Measurements from ENCODE around the gene CCL7.

Gene CCL7

GRCh38 chr17:34291721-34292348, 21.8 kb downstream of the CCL7 start:
- DNase-seq = peak in 2 of 3 donors; percentile 60 to 66

GRCh38 chr17:34299027-34299426, 29.0 kb downstream of the CCL7 start:
- no peak for DNase-seq

- no peak for DNase-seq
Measured at GRCh38 chr17:34299956-34300577, 30.0 kb downstream of the CCL7 start.

- DNase-seq = peak; percentile 67 to 87 (median 78)
Measured at GRCh38 chr17:34300652-34301370, 30.8 kb downstream of the CCL7 start.

GRCh38 chr17:34301986-34302385, 32.0 kb downstream of the CCL7 start:
- DNase-seq = peak; percentile 32 to 35 (median 34)

GRCh38 chr17:34302636-34303035, 32.6 kb downstream of the CCL7 start:
- DNase-seq = peak; percentile 47 to 70 (median 50)

- no peak for DNase-seq
Measured at GRCh38 chr17:34303606-34304005, 33.6 kb downstream of the CCL7 start.

GRCh38 chr17:34305061-34305460, 35.0 kb downstream of the CCL7 start:
- no peak for DNase-seq

- no peak for DNase-seq
Measured at GRCh38 chr17:34305606-34306005, 35.6 kb downstream of the CCL7 start.

GRCh38 chr17:34306466-34306865, 36.4 kb downstream of the CCL7 start:
- peak; percentile 70 to 85 (median 78) for DNase-seq

- DNase-seq = peak; percentile 87 to 98 (median 95)
Measured at GRCh38 chr17:34307110-34307509, 37.1 kb downstream of the CCL7 start.

GRCh38 chr17:34308371-34308770, 38.4 kb downstream of the CCL7 start:
- peak; percentile 78 to 94 (median 89) for DNase-seq

- DNase-seq = no peak
Measured at GRCh38 chr17:34311291-34311690, 41.3 kb downstream of the CCL7 start.

- no peak for DNase-seq
Measured at GRCh38 chr17:34312080-34312479, 42.1 kb downstream of the CCL7 start.

- no peak for DNase-seq
Measured at GRCh38 chr17:34313164-34313563, 43.1 kb downstream of the CCL7 start.

GRCh38 chr17:34314279-34314678, 44.3 kb downstream of the CCL7 start:
- DNase-seq = peak; percentile 82 to 97 (median 90)

GRCh38 chr17:34318474-34318873, 48.5 kb downstream of the CCL7 start:
- DNase-seq = peak; percentile 74 to 88 (median 79)

GRCh38 chr17:34319039-34319483, 49.0 kb downstream of the CCL7 start, which contains the start of gene CCL8:
TSS of gene CCL8 (plus strand) at chr17:34319435. CDS start at chr17:34319502, 67 bp downstream.
- peak; percentile 69 to 97 (median 79) for DNase-seq

All from suppressor macrophage treated with lipopolysaccharide for 1 hour (primary cell).